GM21619 (cell line): Measurements from ENCODE around the gene MAP3K4.

Source experiments
- ATAC-seq: cut with Tn5 transposase; IDR thresholded peaks from one replicate; pipeline ENCODE4 v1.9.1; 2021; ENCODE audit not compliant: unreplicated experiment

The MAP3K4 gene

GRCh38 chr6:161139304-161139765 is 147.8 kb downstream of the MAP3K4 start:
- no peak for ATAC-seq

- no peak for ATAC-seq
Observed at GRCh38 chr6:161139766-161140553, 148.4 kb downstream of the MAP3K4 start.

- ATAC-seq = no peak
Observed at GRCh38 chr6:161140554-161140875, 148.9 kb downstream of the MAP3K4 start.

GRCh38 chr6:161141173-161141572 is 149.6 kb downstream of the MAP3K4 start:
- ATAC-seq = no peak

GRCh38 chr6:161142957-161143296 is 151.4 kb downstream of the MAP3K4 start:
- ATAC-seq = no peak

- no peak for ATAC-seq
Observed at GRCh38 chr6:161143663-161144430, 152.3 kb downstream of the MAP3K4 start.

GRCh38 chr6:161150136-161150535 is 158.6 kb downstream of the MAP3K4 start:
- ATAC-seq = no peak

- no peak for ATAC-seq
Observed at GRCh38 chr6:161150566-161150965, 159.0 kb downstream of the MAP3K4 start.

- no peak for ATAC-seq
Observed at GRCh38 chr6:161151059-161151645, 159.6 kb downstream of the MAP3K4 start.

- no peak for ATAC-seq
Observed at GRCh38 chr6:161151660-161152526, 160.3 kb downstream of the MAP3K4 start.

- ATAC-seq = no peak
Observed at GRCh38 chr6:161152527-161152862, 160.9 kb downstream of the MAP3K4 start.

GRCh38 chr6:161152907-161153662 is 161.5 kb downstream of the MAP3K4 start:
- no peak for ATAC-seq

- ATAC-seq = no peak
Observed at GRCh38 chr6:161153725-161154124, 162.2 kb downstream of the MAP3K4 start.

- ATAC-seq = no peak
Observed at GRCh38 chr6:161154796-161155335, 163.3 kb downstream of the MAP3K4 start.

GRCh38 chr6:161161121-161161520 is 169.6 kb downstream of the MAP3K4 start:
- no peak for ATAC-seq

GRCh38 chr6:161161889-161162624 is 170.5 kb downstream of the MAP3K4 start:
- ATAC-seq = no peak

- no peak for ATAC-seq
Observed at GRCh38 chr6:161162722-161163121, 171.2 kb downstream of the MAP3K4 start.

GRCh38 chr6:161163466-161164181 is 172.1 kb downstream of the MAP3K4 start:
- no peak for ATAC-seq

- ATAC-seq = no peak
Observed at GRCh38 chr6:161164182-161164625, 172.6 kb downstream of the MAP3K4 start.
